Measurements from ENCODE around the gene TMC6. TPM values are rescaled to one million over a fixed set of nuclear protein-coding genes. Genes with fewer than 3 reads are reported as not detected.

The TMC6 gene
- total RNA-seq, 1 donor from 2014 or later, result 82.6 TPM

- no peak for DNase-seq (ENCODE audit: extremely low read depth, low read depth, low spot score)
Measured at GRCh38 chr17:78111727-78112517, 16.6 kb downstream of the TMC6 start.

DNA sequence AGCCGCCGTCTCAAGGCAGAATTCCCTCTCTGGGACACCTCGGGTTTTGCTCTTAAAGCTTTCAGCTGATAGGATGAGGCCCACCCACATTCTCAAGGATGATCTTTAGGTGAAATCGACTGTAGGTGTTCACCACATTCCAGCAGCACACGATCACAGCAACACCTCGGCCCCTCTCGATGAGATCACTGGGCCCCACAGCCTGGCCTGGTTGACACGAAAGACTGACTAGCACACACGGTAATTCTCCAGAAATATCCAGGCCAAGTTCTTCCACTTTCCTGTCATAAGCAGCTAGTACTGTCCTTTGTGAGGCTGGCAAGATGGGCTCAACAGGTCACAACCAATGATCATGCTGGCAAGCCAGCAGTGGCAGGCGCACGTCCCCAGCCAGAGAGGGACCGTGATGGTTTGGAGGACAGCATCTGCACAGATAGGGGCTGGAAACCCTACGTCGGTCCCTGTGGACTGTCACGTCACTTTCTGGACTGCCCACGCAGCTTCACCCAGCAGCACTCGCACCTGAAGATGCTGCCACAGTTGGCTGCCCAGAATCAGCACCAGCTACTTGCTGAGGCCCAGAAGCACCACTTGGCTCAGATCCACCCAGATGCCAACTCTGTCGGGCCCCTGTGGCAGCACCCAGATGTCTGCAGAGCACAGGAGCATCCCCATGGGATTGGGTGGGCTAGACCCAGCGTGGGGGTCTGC, 17.4 kb downstream of the TMC6 start:
- DNase-seq (ENCODE audit: extremely low read depth, low read depth, low spot score), result no peak

DNA sequence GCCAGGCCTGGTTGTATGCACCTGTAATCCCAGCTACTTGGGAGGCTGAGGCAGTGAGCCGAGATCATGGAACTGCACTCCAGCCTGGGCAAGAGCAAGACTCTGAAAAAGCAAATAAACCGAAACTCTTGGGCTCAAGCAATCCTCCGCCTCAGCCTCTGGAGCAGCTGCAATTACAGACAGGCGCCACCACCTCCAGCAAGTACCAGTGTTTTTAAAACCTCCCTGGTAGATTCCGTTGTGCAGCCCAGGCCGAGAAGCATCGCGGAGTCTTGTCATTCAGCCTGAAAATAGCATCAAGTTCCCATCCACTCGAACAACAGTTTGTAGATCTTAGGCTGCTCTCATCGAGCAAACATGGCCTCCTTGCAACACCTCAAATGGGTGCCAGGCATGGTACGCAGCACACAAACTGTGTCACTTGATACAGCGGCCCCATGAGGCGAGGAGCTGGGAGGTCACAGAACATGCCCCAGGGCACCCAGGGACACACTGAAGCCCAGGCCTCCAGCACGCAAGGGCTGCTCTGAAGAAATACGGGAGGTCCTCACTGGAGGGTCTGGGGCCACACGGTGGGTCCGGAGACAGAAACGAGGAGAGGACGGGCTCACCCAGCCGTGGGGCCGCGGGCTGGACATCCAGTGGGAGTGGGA, 18.1 kb downstream of the TMC6 start:
- no peak for DNase-seq (ENCODE audit: extremely low read depth, low read depth, low spot score)

DNA sequence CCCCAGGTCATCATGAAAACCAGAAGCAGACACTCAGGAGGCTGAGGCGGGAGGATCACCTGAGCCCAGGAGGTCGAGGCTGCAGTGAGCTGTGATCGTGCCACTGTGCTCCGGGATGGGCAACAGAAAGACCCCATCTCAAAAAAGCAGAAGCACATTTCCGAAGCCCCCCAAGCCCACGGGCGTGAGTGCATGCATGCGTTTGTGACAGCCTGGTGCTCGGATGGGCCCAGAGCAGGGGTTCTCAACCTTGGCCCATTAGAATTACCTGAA, 19.1 kb downstream of the TMC6 start:
- no peak for DNase-seq (ENCODE audit: extremely low read depth, low read depth, low spot score)

DNA sequence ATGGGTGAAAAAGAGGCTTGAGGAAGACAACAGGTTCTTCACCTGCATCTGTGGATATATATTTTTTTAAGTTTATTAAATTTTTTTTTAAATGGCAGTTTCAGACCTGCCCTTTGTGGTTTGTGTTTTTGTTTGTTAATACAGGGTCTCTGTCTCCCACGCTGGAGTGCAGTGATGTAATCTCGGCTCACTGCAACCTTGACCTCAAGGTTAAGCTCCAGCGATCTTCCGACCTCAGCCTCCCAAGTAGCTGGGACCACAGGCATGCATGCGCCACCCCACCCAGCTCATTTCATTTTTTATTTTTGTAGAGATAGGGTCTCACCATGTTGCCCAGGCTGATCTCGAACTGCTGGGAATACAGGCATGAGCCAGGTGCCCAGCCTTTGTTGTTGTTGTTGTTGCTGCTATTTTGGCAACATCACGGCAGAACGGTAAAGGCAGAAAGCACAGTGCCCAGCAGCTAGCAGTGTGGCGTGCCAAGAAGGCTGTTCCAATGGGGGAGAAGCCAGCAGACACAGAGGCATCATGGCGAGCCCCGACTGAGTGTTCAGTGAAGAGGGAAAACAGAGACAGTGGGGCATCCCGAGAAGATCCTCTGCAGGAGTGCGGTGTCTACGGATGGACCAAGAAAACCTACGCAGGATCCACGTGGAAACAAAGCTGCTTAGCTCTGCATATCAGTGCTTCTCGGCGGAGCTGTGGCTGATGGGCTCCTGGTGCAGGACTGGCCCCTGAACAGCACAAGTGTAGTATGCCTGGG, 19.6 kb downstream of the TMC6 start:
- DNase-seq (ENCODE audit: extremely low read depth, low read depth, low spot score), result no peak

GRCh38 chr17:78107976-78108725, 20.4 kb downstream of the TMC6 start:
- DNase-seq (ENCODE audit: extremely low read depth, low read depth, low spot score), result no peak

- DNase-seq (ENCODE audit: extremely low read depth, low read depth, low spot score), result no peak
Measured at GRCh38 chr17:78107457-78107856, 21.1 kb downstream of the TMC6 start.

DNA sequence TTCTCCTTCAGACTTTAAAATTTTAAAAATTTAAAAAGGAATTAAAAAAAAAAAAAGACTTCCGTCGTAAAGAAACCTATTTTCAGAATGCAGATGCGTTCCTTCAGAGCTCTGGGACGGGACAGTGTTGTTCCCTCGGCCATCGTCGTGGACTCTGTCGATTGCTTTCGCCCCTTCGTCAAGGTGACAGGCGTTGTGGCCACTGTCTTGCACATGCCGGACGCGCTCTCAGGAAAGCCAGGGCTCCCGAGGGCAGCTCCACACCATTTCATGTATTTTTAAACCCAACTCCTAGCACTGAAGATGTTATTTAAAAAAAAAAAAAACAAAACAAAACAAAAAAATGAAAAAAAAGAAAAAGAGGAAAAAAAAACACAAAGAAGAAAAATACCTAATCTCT, 22.3 kb downstream of the TMC6 start:
- no peak for DNase-seq (ENCODE audit: extremely low read depth, low read depth, low spot score)

- DNase-seq (ENCODE audit: extremely low read depth, low read depth, low spot score), result no peak
Measured at GRCh38 chr17:78105551-78105950, 23.0 kb downstream of the TMC6 start.

- no peak for DNase-seq (ENCODE audit: extremely low read depth, low read depth, low spot score)
Measured at GRCh38 chr17:78105101-78105500, 23.5 kb downstream of the TMC6 start.

DNA sequence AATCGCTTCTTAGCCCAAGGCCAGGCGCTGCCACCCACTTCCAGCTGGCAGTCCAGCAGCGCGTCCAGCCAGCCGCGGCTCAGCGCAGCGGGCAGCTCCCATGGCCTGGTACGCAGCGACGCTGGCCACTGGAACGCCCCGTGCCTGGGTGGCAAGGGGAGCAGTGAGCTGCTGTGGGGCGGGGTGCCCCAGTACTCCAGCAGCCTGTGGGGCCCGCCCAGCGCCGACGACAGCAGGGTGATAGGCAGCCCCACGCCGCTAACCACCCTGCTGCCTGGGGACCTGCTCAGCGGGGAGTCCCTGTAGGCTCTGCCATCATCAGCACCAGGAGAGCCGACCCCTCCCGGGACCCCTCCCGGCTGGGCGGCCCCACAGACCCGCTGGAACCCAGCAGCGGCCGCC, 24.0 kb downstream of the TMC6 start:
- no peak for DNase-seq (ENCODE audit: extremely low read depth, low read depth, low spot score)

- DNase-seq (ENCODE audit: extremely low read depth, low read depth, low spot score), result no peak
Measured at GRCh38 chr17:78103311-78103710, 25.2 kb downstream of the TMC6 start.

GRCh38 chr17:78101542-78101941, 27.0 kb downstream of the TMC6 start:
- no peak for DNase-seq (ENCODE audit: extremely low read depth, low read depth, low spot score)

GRCh38 chr17:78101112-78101511, 27.4 kb downstream of the TMC6 start:
- no peak for DNase-seq (ENCODE audit: extremely low read depth, low read depth, low spot score)

GRCh38 chr17:78096093-78096492, 32.5 kb downstream of the TMC6 start:
- no peak for DNase-seq (ENCODE audit: extremely low read depth, low read depth, low spot score)

- DNase-seq (ENCODE audit: extremely low read depth, low read depth, low spot score), result no peak
Measured at GRCh38 chr17:78095035-78095434, 33.5 kb downstream of the TMC6 start.

DNA sequence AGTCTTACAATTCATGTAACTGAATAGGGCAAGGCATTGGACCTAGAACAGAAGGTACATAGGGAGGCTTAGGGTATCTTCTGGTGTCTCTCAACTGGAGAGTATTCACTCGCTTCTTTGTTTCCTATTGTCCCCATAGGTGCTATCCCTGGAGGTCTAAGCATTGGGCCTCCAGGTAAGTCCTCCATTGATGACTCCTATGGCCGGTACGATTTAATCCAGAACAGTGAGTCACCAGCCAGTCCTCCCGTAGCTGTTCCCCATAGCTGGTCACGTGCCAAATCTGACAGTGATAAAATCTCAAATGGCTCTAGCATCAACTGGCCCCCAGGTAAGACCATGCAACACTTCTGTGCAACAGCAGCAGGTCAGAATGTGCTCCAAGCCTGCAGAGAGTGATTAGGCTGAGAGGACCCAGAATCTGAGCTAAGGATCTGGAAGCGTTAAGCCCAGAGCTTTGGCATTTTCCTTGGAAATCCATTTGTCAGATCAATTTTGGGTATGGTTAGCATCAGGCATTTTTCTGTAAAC, 35.7 kb downstream of the TMC6 start:
- no peak for DNase-seq (ENCODE audit: extremely low read depth, low read depth, low spot score)

- no peak for DNase-seq (ENCODE audit: extremely low read depth, low read depth, low spot score)
Measured at GRCh38 chr17:78089576-78090281, 38.8 kb downstream of the TMC6 start.

GRCh38 chr17:78088529-78088928, 40.0 kb downstream of the TMC6 start:
- DNase-seq (ENCODE audit: extremely low read depth, low read depth, low spot score), result no peak

- no peak for DNase-seq (ENCODE audit: extremely low read depth, low read depth, low spot score)
Measured at GRCh38 chr17:78086740-78087139, 41.8 kb downstream of the TMC6 start.
